ENCODE data around the gene LLGL2.

DNA sequence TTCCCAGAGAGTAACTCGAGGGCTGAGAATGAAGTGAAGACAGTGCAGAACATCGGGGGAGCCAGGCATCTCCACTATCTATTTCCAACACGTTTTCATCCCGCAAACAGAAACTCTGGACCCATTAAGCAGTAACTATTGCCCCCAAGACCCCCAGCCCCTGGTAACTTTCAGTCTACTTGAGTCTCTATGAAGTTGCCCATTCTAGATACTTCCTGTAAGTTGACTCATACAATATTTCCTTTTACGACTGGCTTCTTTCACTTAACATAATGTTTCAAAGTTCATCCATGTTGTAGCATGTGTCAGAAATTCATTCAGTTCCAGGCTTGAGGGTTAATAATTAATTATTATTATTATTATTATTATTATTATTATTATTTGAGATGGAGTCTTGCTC lies 81.6 kb downstream of the LLGL2 start:
- TF ChIP-seq, protein P1, sequence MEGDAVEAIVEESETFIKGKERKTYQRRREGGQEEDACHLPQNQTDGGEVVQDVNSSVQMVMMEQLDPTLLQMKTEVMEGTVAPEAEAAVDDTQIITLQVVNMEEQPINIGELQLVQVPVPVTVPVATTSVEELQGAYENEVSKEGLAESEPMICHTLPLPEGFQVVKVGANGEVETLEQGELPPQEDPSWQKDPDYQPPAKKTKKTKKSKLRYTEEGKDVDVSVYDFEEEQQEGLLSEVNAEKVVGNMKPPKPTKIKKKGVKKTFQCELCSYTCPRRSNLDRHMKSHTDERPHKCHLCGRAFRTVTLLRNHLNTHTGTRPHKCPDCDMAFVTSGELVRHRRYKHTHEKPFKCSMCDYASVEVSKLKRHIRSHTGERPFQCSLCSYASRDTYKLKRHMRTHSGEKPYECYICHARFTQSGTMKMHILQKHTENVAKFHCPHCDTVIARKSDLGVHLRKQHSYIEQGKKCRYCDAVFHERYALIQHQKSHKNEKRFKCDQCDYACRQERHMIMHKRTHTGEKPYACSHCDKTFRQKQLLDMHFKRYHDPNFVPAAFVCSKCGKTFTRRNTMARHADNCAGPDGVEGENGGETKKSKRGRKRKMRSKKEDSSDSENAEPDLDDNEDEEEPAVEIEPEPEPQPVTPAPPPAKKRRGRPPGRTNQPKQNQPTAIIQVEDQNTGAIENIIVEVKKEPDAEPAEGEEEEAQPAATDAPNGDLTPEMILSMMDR (IDR thresholded peaks at IDR 0.05): no peak
- TF ChIP-seq EZH2 (IDR thresholded peaks at IDR 0.05) (no peak), EZH2phosphoT487 (IDR thresholded peaks at IDR 0.05) (no peak)

Data from neural progenitor cell (in vitro differentiated cells).